ENCODE measurements around the gene IMMP2L. TPM values are rescaled to one million over a fixed set of nuclear protein-coding genes. Genes with fewer than 3 reads are reported as not detected.

The IMMP2L gene
- total RNA-seq, 1 donor from 2014 or later: 11.9 TPM

DNA sequence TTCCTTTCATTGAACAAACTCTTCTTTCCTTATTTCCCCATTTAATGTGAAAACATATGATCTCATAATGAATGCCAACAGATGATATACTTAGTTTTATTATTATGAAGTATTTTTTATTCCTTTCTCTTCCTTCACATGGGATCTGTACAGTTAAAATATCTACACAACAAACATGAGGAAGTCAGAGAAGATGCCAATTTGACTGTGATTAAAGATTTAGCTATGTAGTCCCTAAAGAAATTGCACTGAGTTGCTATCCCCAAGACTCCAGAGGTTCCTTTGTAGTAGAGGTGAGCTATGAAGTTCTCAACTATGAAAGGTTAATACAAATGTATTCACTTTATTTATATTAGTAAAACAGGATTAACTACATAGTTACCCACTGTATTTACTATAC, 532.0 kb downstream of the IMMP2L start:
- no peak for DNase-seq (ENCODE audit: low read depth, low spot score)
- no peak overlapping the region for H3K4me3 Mint-ChIP-seq

DNA sequence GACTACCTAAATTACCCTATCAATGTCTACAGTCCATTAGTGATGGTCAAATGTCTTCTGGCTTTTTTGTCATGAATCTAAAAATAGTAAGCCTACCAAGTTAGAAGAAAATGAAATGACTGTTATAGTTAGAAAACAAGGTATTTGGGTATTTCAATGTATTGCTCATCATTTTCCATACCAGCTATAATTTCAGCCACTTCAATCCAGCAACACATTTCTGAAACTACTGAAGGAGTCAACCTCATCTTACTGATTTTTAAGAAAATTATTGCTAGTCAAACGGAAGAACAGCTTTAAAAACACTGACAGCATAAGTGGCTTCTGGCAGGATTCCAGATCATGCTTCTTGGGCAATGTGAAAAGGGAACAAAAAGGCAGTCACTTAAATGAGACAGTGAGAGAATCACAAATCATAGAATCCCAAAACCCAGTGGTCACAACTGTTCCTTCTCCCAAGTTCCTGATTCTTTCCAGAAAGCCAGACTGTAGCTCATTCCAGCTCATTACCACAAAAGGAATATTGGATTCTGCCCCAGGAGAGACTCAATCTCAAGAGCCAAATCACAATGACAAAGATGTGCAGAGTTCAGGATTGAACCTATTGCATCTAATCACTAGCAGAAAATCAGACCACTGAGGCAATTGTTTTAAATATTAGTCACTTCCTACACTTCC, 532.6 kb downstream of the IMMP2L start:
- no peak overlapping the region for H3K27ac Mint-ChIP-seq (ENCODE audit: unreplicated experiment)

More for the DNA sequence above, 532.0 kb downstream of the IMMP2L start:
- no peaks in the 10 kb centered on the region for H3K27me3 Mint-ChIP-seq (ENCODE audit: low read depth)
- no peaks in the 10 kb centered on the region for H3K36me3 Mint-ChIP-seq (ENCODE audit: low read depth)
- TF ChIP-seq, protein P1, sequence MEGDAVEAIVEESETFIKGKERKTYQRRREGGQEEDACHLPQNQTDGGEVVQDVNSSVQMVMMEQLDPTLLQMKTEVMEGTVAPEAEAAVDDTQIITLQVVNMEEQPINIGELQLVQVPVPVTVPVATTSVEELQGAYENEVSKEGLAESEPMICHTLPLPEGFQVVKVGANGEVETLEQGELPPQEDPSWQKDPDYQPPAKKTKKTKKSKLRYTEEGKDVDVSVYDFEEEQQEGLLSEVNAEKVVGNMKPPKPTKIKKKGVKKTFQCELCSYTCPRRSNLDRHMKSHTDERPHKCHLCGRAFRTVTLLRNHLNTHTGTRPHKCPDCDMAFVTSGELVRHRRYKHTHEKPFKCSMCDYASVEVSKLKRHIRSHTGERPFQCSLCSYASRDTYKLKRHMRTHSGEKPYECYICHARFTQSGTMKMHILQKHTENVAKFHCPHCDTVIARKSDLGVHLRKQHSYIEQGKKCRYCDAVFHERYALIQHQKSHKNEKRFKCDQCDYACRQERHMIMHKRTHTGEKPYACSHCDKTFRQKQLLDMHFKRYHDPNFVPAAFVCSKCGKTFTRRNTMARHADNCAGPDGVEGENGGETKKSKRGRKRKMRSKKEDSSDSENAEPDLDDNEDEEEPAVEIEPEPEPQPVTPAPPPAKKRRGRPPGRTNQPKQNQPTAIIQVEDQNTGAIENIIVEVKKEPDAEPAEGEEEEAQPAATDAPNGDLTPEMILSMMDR (conservative IDR thresholded peaks at IDR 0.05): no peak
- H3K27ac Mint-ChIP-seq (ENCODE audit: unreplicated experiment): no peak overlapping the region
- no peaks in the 10 kb centered on the region for H3K9me3 Mint-ChIP-seq
- H3K4me1 Mint-ChIP-seq: peaks cover 16% of the 10 kb centered on the region

GRCh38 chr7:111029141-111029572, 533.1 kb downstream of the IMMP2L start:
- no peak for DNase-seq (ENCODE audit: low read depth, low spot score)
- Mint-ChIP-seq H3K36me3 (ENCODE audit: low read depth) (no peaks in the 10 kb centered on the region), H3K9me3 (no peaks in the 10 kb centered on the region), H3K4me1 (peaks cover 16% of the 10 kb centered on the region), H3K27ac (ENCODE audit: unreplicated experiment) (no peak overlapping the region), H3K4me3 (no peak overlapping the region), H3K27me3 (ENCODE audit: low read depth) (no peaks in the 10 kb centered on the region)
- TF ChIP-seq, protein P1 (conservative IDR thresholded peaks at IDR 0.05): no peak

More for the DNA sequence above, 532.6 kb downstream of the IMMP2L start:
- TF ChIP-seq, protein P1 (conservative IDR thresholded peaks at IDR 0.05): no peak
- no peaks in the 10 kb centered on the region for H3K27me3 Mint-ChIP-seq (ENCODE audit: low read depth)
- no peaks in the 10 kb centered on the region for H3K9me3 Mint-ChIP-seq
- peaks cover 16% of the 10 kb centered on the region for H3K4me1 Mint-ChIP-seq
- no peak overlapping the region for H3K4me3 Mint-ChIP-seq
- DNase-seq (ENCODE audit: low read depth, low spot score): no peak
- no peaks in the 10 kb centered on the region for H3K36me3 Mint-ChIP-seq (ENCODE audit: low read depth)

GRCh38 chr7:111027396-111027795, 534.9 kb downstream of the IMMP2L start:
- H3K4me3 Mint-ChIP-seq: no peak overlapping the region
- TF ChIP-seq, protein P1 (conservative IDR thresholded peaks at IDR 0.05): no peak
- no peak overlapping the region for H3K27ac Mint-ChIP-seq (ENCODE audit: unreplicated experiment)

GRCh38 chr7:111026806-111027205, 535.5 kb downstream of the IMMP2L start:
- TF ChIP-seq, protein P1 (conservative IDR thresholded peaks at IDR 0.05): no peak
- Mint-ChIP-seq H3K9me3 (peaks cover 2% of the 10 kb centered on the region), H3K27ac (ENCODE audit: unreplicated experiment) (no peak overlapping the region), H3K4me3 (no peak overlapping the region), H3K36me3 (ENCODE audit: low read depth) (no peaks in the 10 kb centered on the region), H3K4me1 (peaks cover 16% of the 10 kb centered on the region), H3K27me3 (ENCODE audit: low read depth) (no peaks in the 10 kb centered on the region)
- no peak for DNase-seq (ENCODE audit: low read depth, low spot score)

More at GRCh38 chr7:111027396-111027795, 534.9 kb downstream of the IMMP2L start:
- Mint-ChIP-seq H3K27me3 (ENCODE audit: low read depth) (no peaks in the 10 kb centered on the region), H3K9me3 (no peaks in the 10 kb centered on the region), H3K36me3 (ENCODE audit: low read depth) (no peaks in the 10 kb centered on the region), H3K4me1 (peaks cover 16% of the 10 kb centered on the region)
- no peak for DNase-seq (ENCODE audit: low read depth, low spot score)
